Right lobe of liver (tissue), 4 donors: Measurements from ENCODE around the gene GTF2H2.
"Not testable (repeated sequence)": the region's sequence is repeated elsewhere in the genome, so short reads cannot be mapped to it uniquely, and the experiment has no call there.

ENCODE experiments used
- POLR2A ChIP-seq: fragments of 450-650 bp; IDR thresholded peaks from one replicate; pipeline ENCODE4 v1.6.1; 2017; ENCODE audit warnings: antibody characterized with exemption, mild to moderate bottlenecking
- TF ChIP-seq, protein P1 (sequence below), 4 donors: fragments of 200-600 bp in 3 of 4; fragments of 450-650 bp in 1 of 4; IDR thresholded peaks; one replicate each; pipeline versions ENCODE4 v1.5.1 to v1.8.0; 2016 to 2022; ENCODE audit warnings: antibody characterized with exemption in 4 of 4, mild to moderate bottlenecking in 2 of 4
- donor health status: DM: no; HTN: no; CAD: no.
- donor health status: DM: no; HTN: no; CAD: no.
- donor health status: DM: no; HTN: yes; CAD: no.

DNA sequence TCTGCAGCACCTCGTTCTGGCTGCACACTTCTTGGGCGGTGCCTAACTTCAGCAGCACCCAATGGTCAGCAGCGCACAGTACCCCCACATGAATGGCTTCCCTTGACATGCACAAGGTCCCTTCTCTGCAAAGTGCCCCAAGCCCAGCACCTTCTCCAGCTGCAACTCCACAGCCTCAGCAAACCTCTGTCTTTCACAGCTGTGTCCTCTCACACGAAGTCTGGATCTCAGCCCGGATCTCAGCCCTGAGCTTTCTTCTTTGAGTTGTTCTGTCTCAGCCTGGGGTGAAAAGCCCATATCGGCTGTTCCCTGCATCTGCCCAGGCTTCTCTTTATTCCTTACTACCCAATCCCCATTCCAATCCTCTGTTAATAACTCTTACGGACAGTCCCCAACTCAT lies 32.5 kb upstream of the GTF2H2 start:
- TF ChIP-seq, protein P1, sequence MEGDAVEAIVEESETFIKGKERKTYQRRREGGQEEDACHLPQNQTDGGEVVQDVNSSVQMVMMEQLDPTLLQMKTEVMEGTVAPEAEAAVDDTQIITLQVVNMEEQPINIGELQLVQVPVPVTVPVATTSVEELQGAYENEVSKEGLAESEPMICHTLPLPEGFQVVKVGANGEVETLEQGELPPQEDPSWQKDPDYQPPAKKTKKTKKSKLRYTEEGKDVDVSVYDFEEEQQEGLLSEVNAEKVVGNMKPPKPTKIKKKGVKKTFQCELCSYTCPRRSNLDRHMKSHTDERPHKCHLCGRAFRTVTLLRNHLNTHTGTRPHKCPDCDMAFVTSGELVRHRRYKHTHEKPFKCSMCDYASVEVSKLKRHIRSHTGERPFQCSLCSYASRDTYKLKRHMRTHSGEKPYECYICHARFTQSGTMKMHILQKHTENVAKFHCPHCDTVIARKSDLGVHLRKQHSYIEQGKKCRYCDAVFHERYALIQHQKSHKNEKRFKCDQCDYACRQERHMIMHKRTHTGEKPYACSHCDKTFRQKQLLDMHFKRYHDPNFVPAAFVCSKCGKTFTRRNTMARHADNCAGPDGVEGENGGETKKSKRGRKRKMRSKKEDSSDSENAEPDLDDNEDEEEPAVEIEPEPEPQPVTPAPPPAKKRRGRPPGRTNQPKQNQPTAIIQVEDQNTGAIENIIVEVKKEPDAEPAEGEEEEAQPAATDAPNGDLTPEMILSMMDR (IDR thresholded peaks at IDR 0.05): not testable (repeated sequence)
- not testable (repeated sequence) for TF ChIP-seq POLR2A
